Endothelial cell of umbilical vein (primary cell): ENCODE results near the gene RGL3. TPM values are rescaled to one million over a fixed set of nuclear protein-coding genes. Genes with fewer than 3 reads are reported as not detected.

Source experiments
- BruUV-seq: library from RNA; stranded (reverse); fragments of 400-500 nt; replicated peaks from 2 replicates; lab custom pipeline; 2021; lab: Mats Ljungman, UMichigan
- CTCF ChIA-PET: fragments of 300-600, 350-600 bp; sonication (Branson Sonifier 250); formaldehyde crosslinking; loops from one replicate; lab custom pipeline; 2021; ENCODE audit warnings: antibody characterized with exemption, inconsistent platforms; lab: Charles Lee
- POLR2A ChIA-PET: fragments of 300-600, 350-600 bp; sonication (Branson Sonifier 250); formaldehyde crosslinking; loops from one replicate; lab custom pipeline; 2021; ENCODE audit warnings: antibody characterized with exemption, inconsistent platforms; lab: Charles Lee
- DNase-seq: peaks from one replicate; pipeline ENCODE4 v3.0.0-alpha.2; 2011; ENCODE audit warnings: low read depth, low spot score
- FAIRE-seq: peaks from 2 replicates; lab custom pipeline; 2011; peaks lifted over from hg19 to GRCh38; lab: Jason Lieb, UNC
- H2AFZ ChIP-seq: 2 replicates; pipeline ENCODE4 v1.6.0; 2012; ENCODE audit warnings: low read depth, low read length, control low read depth, inconsistent platforms
- H3K27ac ChIP-seq: 2 replicates; pipeline ENCODE4 v1.5.1; 2011; ENCODE audit warnings: low read depth, mild to moderate bottlenecking, control low read depth, low read length, moderate library complexity; ENCODE audit not compliant: insufficient read depth
- H3K27me3 ChIP-seq, 2 experiments: 2 replicates each; pipeline versions ENCODE4 v1.6.0 to v1.6.1; 2011; ENCODE audit warnings: low read length in 2 of 2, mixed read lengths in 1 of 2; ENCODE audit not compliant: control insufficient read depth in 2 of 2, insufficient read depth in 2 of 2
- H3K36me3 ChIP-seq, 2 experiments: 2 replicates in 1 of 2; 3 replicates in 1 of 2; pipeline ENCODE4 v1.5.1; 2011; ENCODE audit warnings: low read length in 2 of 2, mild to moderate bottlenecking in 1 of 2, moderate library complexity in 1 of 2; ENCODE audit not compliant: control insufficient read depth in 2 of 2, insufficient read depth in 2 of 2; ENCODE audit errors: extremely low read depth in 1 of 2
- H3K4me1 ChIP-seq: 3 replicates; pipeline ENCODE4 v1.5.1; 2011; ENCODE audit warnings: mild to moderate bottlenecking, low read length; ENCODE audit not compliant: control insufficient read depth, insufficient read depth; ENCODE audit errors: extremely low read depth
- H3K4me2 ChIP-seq: 2 replicates; pipeline ENCODE4 v1.6.1; 2011; ENCODE audit warnings: low read length, control low read depth, mixed read lengths; ENCODE audit not compliant: insufficient read depth
- H3K4me3 ChIP-seq, 3 experiments: fragments of 200-600 bp in 1 of 3; sonication (generic), shearing (Covaris generic) in 1 of 3; replicated peaks in 1 of 3; 2 replicates each; pipeline ENCODE4 v1.5.1; 2011 to 2016; ENCODE audit warnings: control low read depth in 3 of 3, low read length in 3 of 3, mild to moderate bottlenecking in 2 of 3, inconsistent platforms in 1 of 3, low read depth in 1 of 3, moderate library complexity in 1 of 3; ENCODE audit not compliant: insufficient read depth in 1 of 3
- H3K79me2 ChIP-seq: 2 replicates; pipeline ENCODE4 v1.6.0; 2012; ENCODE audit warnings: low read length, inconsistent platforms; ENCODE audit not compliant: control insufficient read depth, insufficient read depth
- H3K9ac ChIP-seq: replicated peaks from 2 replicates; pipeline ENCODE3; 2011; ENCODE audit warnings: low read length, control low read depth; ENCODE audit not compliant: insufficient read depth; ENCODE audit errors: extremely low read depth
- H3K9me1 ChIP-seq: replicated peaks from 3 replicates; pipeline ENCODE4 v1.6.0; 2011; ENCODE audit warnings: mild to moderate bottlenecking, low read length; ENCODE audit not compliant: control insufficient read depth, insufficient read depth; ENCODE audit errors: extremely low read depth
- H3K9me3 ChIP-seq: replicated peaks from 2 replicates; pipeline ENCODE4 v1.5.1; 2012; ENCODE audit warnings: low read length, inconsistent platforms; ENCODE audit not compliant: control insufficient read depth, insufficient read depth
- H4K20me1 ChIP-seq: replicated peaks from 2 replicates; pipeline ENCODE3; 2011; ENCODE audit warnings: mild to moderate bottlenecking, low read length; ENCODE audit not compliant: control insufficient read depth, insufficient read depth; ENCODE audit errors: extremely low read depth
- EZH2 ChIP-seq: IDR thresholded peaks from 2 replicates; pipeline ENCODE4 v1.6.1; 2012; ENCODE audit warnings: borderline replicate concordance, low read depth, mild to moderate bottlenecking, moderate library complexity, low read length, inconsistent platforms; ENCODE audit not compliant: severe bottlenecking
- FOS ChIP-seq: IDR thresholded peaks from 2 replicates; pipeline ENCODE4 v1.6.1; 2011; ENCODE audit warnings: mild to moderate bottlenecking, low read length, moderate library complexity, borderline replicate concordance; ENCODE audit not compliant: insufficient read depth
- JUN ChIP-seq: IDR thresholded peaks from 2 replicates; pipeline ENCODE4 v1.6.1; 2011; ENCODE audit warnings: borderline replicate concordance, low read depth; ENCODE audit not compliant: insufficient read length, insufficient read depth
- dilution Hi-C: fragments of 300-500 bp; cut with MboI; formaldehyde crosslinking; loops from one replicate; pipeline ENCODE4 v1.15.0; 2019; ENCODE audit warnings: low sequenced_read_pairs; ENCODE audit not compliant: extremely low pct_ligation_motif_present
- intact Hi-C: fragments of 100-400 bp; cut with micrococcal nuclease; formaldehyde crosslinking; loops from one replicate; pipeline ENCODE4 v1.10.0; 2022
- polyA plus RNA-seq, 4 experiments: library from polyadenylated mRNA; depleted of rRNA in 3 of 4; stranded (reverse) in 3 of 4; unstranded in 1 of 4; fragments of >200 nt; gene quantifications; 2 replicates each; pipeline versions ENCODE4 v1.2.1 to v1.2.3, GENCODE V29; 2011 to 2012; ENCODE audit warnings: missing spikeins in 1 of 4
- total RNA-seq: library from RNA; stranded (reverse); gene quantifications from 2 replicates; pipeline ENCODE4 v1.2.3, GENCODE V29; 2021

The RGL3 gene
- total and polyA plus RNA-seq, 2 donors (not counting 3 experiments of a cell fraction or from before 2014, with no cell fraction given): 0.23 to 5.2 TPM

- ChIA-PET POLR2A (no interaction called here), CTCF (interaction anchor here (1.0 to 3.7 kb wide), 6 partner anchors 10 to 129 kb away, joined by 3 to 19 read pairs (median 6); partner anchors contain the start of genes CCDC159, ODAD3, PRKCSH and TMEM205)
- peaks cover 32 to 38% of the 10 kb centered on the region in 2 experiments for H3K27me3 ChIP-seq
These were observed 4.2 kb upstream of the RGL3 start for GRCh38 chr19:11423164-11423790.

GRCh38 chr19:11422163-11423065 lies 3.3 kb upstream of the RGL3 start:
- Histone ChIP-seq H3K4me1 (peaks cover 9% of the 10 kb centered on the region), H3K4me3 (no peak overlapping the region), H3K4me2 (no peak overlapping the region), H3K9me3 (no peaks in the 10 kb centered on the region), H3K27ac (no peak overlapping the region), H2AFZ (peak overlapping the region; percentile 4), H3K36me3 (no peaks in the 10 kb centered on the region), H3K9me1 (no peaks in the 10 kb centered on the region), H4K20me1 (no peaks in the 10 kb centered on the region), H3K79me2 (no peaks in the 10 kb centered on the region), H3K9ac (no peak overlapping the region), H3K27me3 (peaks cover 36 to 39% of the 10 kb centered on the region in 2 experiments)
- intact Hi-C loops (loop anchor here (5.0 kb wide), 1 partner anchor 40 kb away; the partner anchor contains the start of gene EPOR), dilution Hi-C loops (no loop called here)
- POLR2A ChIA-PET: no interaction called here
- no TSS peak for BruUV-seq
- peak; percentile 65 for FAIRE-seq
- DNase-seq: peak; percentile 25
- CTCF ChIA-PET: interaction anchor here (0.6 to 3.7 kb wide), 7 partner anchors 9 to 129 kb away, joined by 3 to 19 read pairs (median 4); partner anchors contain the start of genes CCDC159, ODAD3, PRKCSH and SWSAP1
- TF ChIP-seq EZH2 (peak; percentile 73), FOS (no peak)

More at GRCh38 chr19:11423164-11423790, 4.2 kb upstream of the RGL3 start:
- intact Hi-C loops: loop anchor here (5.0 kb wide), 1 partner anchor 41 kb away; the partner anchor contains the start of gene EPOR
- no TSS peak for BruUV-seq
- dilution Hi-C loops: no loop called here
- H4K20me1 ChIP-seq: no peaks in the 10 kb centered on the region
- H3K9me1 ChIP-seq: no peaks in the 10 kb centered on the region
- FAIRE-seq (peak; percentile 58), DNase-seq (no peak)
- no peaks in the 10 kb centered on the region for H3K36me3 ChIP-seq
- H3K4me2 ChIP-seq: no peak overlapping the region
- H3K4me1 ChIP-seq: peaks cover 9% of the 10 kb centered on the region
- no peak overlapping the region for H3K4me3 ChIP-seq
- H3K9ac ChIP-seq: no peak overlapping the region
- TF ChIP-seq JUN (no peak), FOS (no peak), EZH2 (peak; percentile 59)
- H3K9me3 ChIP-seq: no peaks in the 10 kb centered on the region
- no peak overlapping the region for H3K27ac ChIP-seq
- no peaks in the 10 kb centered on the region for H3K79me2 ChIP-seq
- H2AFZ ChIP-seq: no peak overlapping the region
